GM19324 (cell line): Measurements from ENCODE around the gene ZBTB32.

Experiments
- ATAC-seq: cut with Tn5 transposase; IDR thresholded peaks from one replicate; pipeline ENCODE4 v1.9.1; 2021; ENCODE audit warnings: mild to moderate bottlenecking, moderate library complexity; ENCODE audit not compliant: unreplicated experiment, low FRiP score

The ZBTB32 gene

GRCh38 chr19:35748106-35749020, 44.0 kb downstream of the ZBTB32 start, which contains the start of gene LIN37:
Gene LIN37 (plus strand): TSS chr19:35748576. CDS start chr19:35748725, 149 bp downstream.
- peak; percentile 79 for ATAC-seq

DNA sequence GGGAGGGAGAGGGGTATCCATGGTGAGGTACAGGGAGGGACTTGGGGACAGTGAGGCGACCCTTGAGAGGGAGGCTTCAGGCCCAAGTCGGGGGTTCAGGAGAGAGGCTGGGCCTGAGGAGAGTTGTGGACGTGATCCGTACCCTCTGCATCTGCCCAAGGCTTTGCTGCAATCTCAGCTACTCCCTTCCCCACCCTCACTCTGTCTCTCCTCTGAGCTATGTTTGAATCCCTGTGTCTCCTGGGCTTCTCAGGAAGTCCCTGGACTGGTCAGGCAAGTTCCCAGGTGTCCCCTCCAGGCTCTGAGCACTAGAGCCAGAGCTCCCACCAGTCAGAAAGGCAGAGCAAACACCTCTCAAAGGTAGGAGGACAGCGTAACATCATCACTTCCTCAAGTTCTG, 45.8 kb downstream of the ZBTB32 start:
- no peak for ATAC-seq

- no peak for ATAC-seq
These were observed 47.7 kb downstream of the ZBTB32 start for GRCh38 chr19:35751839-35752745.

DNA sequence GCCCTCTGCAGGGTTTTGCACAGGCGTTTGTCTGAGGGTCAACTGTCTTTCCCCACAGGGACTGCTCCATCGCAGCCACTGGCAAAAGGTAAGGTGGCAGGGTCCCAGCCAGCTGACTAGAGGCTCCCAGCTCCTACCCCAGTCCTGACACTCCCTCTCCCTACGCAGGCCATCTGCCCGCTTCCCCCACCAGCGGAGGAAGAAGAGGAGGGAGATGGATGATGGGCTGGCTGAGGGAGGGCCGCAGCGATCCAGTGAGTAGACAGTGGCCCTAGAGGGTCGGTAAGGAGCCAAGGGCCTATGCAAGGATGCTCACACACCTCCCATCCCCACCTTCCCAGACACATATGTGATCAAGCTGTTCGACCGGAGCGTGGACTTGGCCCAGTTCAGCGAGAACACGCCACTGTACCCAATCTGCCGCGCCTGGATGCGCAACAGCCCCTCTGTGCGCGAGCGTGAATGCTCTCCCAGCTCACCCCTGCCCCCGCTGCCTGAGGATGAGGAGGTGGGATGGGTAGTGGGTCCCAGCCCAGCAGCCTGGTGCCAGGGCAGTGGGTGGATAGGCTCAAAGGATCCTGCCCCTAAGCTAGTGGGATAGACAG, 48.5 kb downstream of the ZBTB32 start:
- no peak for ATAC-seq

DNA sequence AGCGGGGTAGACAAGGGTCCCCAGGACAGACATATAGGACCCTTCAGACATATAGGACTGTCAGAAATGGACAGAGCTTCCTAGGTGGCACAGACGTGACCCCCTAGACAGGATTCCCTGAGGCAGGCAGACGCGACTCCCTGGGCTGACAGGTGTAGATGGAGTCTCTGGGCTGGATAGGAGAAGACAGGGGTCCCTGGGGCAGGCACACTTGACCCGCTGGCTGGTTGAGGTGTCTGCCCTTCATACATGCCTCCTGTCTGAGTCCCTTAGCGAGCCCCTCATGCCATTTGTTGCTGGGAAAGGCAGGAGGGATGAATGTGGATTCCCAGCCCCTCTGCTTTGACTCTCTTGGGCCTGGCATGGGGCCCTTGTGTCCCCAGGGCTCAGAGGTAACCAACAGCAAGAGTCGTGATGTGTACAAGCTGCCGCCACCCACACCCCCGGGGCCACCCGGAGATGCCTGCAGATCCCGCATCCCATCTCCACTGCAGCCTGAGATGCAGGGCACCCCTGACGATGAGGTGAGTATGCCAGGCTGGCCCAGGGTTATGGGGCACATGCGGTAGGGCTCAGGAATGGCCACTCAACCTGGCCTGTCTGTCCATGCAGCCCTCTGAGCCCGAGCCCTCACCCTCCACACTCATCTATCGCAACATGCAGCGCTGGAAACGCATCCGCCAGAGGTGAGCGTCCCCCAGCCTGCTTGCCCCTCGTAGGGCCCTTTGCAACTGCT, 49.4 kb downstream of the ZBTB32 start:
- ATAC-seq: no peak

- ATAC-seq: no peak
These were observed 50.2 kb downstream of the ZBTB32 start for GRCh38 chr19:35754370-35755130.

DNA sequence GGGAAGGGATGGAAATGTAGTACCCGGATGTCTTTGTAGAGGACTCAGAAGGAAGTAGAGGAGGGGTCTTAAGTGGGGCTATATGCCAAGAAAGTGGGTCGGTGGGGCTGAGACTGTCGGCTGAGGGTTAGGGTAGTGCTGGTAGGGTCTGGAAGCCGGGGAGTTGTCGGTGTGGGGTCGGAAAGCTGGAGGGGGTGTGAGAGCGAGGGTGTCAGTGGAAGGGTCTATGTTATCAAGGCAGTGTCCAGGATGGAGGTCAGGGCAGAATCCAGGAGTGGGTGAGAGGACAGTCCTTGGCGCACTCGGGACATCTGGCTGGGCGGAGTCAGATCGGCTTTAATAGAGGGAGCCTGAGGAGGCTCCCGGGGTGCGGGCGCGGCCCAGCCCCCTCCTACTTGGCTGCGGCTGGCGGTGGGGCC, 50.8 kb downstream of the ZBTB32 start:
- ATAC-seq: no peak

DNA sequence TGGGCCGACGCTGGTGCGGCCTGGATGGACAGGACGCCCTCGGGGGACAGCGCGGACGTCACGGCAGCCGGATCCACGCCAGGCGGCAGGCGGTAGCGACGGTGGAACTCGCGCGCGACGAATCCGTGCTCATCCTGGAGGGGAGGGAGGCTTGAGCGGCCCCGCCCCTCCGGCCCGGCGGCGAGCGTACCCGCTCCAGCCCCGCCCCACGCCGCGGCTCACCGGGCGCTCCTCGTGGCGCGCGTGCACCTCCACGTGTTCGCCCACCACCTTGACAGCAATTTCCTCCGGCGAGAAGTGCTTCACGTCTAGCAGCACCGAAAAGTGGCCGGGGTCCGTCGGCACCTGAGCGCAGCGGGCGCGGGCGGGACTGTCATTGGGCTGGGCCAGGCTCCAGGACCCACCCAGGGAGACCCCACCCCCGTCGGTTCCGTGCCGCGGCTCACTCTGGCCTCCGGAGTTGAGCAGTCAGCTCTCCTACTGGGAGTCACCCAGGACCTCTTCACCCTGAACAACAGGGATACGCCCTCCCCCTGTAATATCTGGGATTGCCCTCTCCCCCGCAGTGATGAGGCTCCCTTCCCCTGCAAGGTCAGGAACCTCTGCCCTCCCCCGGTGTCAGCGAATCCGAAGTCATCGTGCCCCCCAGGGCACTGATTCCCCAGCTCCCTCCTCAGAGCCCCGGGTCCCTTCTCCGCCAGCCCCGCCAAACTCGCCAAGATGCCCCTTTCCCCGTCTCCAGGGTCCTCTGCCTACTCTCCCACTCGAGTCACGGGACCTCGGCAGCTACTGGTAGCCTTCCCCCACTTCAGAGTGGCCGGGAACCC, 51.4 kb downstream of the ZBTB32 start:
- ATAC-seq: no peak

DNA sequence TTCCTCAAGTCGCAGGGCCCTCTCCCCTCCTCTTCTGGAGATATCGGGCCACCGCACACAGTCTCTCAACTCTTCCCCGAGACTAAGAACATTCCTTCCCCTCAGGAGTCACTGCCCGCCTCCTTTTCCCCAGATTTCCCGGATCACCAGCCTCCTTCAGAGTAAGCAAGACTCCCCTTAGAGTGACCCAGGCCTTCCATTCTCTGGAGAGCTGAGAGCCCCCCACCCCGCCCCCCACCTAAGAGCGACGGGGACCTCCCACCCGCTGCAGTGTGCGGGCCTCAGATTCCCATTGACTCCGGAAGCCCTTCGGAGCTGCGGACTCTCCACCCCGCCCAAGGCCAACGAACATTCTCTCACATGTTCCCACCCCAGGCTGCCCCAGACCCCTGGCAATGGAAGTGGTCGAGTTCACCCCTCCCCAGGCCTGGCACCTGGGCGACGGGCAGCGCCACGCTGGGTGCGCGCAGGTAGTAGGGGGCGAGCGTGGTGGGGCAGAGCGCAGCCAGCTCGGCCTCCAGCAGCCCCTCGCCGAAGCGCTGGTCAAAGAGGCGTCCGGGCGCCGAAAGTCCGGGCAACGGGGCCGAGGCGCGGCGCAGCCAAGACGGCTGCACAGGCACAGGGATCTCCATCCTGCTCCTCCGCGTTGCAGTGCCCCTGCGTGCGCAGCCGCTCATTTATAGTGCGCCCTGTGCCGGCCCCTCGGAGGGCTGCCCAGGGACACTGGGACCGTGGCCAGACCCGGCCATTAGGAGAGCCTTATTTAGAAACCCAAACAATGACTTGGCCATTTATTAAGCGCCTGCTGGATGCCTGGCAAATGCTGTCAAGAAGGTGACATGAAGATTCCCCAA, 52.2 kb downstream of the ZBTB32 start, which contains the start of gene HSPB6:
TSS of gene HSPB6 (minus strand) at position 653 of the 854 bp plus-strand sequence. CDS start at position 632, 21 bp downstream.
- ATAC-seq: no peak

DNA sequence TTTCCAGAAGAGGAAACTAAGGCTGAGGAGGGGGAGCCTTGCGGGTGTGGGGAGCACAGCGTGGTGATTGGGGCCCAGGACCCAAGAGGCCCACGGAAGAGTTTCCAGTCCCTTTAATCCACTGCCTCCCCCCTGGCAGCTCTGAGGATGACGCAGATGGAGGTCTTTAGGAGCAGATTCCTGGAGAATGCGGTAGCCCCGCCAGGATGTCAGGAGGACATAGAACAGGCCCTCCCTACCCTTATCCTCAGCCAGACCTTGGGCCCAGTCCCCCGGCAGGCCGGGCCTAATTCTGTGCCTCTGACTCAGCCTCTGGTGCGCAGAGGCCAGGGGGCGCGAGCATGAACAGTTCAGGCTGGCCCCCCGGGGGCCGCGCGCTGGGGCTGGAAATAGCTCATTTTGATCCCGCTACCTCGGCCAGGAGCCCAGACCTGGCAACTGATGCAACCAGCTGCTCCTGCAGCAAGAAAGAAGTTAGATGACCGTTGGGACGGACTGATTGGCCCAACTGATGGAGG, 52.9 kb downstream of the ZBTB32 start:
- ATAC-seq: no peak

- peak; percentile 94 for ATAC-seq
These were observed 53.6 kb downstream of the ZBTB32 start, which contains the start of gene PROSER3 for GRCh38 chr19:35757749-35758608. Gene PROSER3 (plus strand): TSS chr19:35758176. CDS start chr19:35758216, 40 bp downstream.

GRCh38 chr19:35759697-35760096, 55.3 kb downstream of the ZBTB32 start:
- no peak for ATAC-seq

DNA sequence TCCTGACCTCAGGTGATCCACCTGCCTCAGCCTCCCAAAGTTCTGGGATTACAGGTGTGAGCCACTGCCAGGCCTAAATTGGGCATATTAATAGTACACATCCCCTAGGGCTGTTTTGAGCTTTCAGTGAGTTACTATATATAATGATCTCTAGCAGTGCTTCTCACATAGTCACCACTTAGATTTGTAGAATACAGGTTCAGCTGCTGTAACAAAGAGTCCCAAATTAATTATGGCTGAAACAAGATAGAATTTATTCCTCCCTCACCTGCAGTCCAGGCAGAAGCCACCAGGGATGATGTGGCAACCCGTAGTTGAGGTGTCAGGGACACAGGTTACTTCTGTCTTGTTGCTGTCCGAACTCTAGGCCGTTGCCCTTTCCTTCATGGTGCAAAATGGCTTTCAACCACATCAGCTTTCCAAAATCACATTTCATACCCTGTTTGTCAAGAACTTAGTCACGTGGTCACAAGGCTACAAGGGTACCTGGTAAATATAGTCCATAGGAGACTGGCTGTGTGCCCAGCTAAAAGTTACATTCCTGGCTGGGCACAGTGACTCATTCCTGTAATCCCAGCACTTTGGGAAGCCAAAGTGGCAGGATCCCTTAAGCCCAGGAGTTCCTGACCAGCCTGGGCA, 56.5 kb downstream of the ZBTB32 start:
- no peak for ATAC-seq

DNA sequence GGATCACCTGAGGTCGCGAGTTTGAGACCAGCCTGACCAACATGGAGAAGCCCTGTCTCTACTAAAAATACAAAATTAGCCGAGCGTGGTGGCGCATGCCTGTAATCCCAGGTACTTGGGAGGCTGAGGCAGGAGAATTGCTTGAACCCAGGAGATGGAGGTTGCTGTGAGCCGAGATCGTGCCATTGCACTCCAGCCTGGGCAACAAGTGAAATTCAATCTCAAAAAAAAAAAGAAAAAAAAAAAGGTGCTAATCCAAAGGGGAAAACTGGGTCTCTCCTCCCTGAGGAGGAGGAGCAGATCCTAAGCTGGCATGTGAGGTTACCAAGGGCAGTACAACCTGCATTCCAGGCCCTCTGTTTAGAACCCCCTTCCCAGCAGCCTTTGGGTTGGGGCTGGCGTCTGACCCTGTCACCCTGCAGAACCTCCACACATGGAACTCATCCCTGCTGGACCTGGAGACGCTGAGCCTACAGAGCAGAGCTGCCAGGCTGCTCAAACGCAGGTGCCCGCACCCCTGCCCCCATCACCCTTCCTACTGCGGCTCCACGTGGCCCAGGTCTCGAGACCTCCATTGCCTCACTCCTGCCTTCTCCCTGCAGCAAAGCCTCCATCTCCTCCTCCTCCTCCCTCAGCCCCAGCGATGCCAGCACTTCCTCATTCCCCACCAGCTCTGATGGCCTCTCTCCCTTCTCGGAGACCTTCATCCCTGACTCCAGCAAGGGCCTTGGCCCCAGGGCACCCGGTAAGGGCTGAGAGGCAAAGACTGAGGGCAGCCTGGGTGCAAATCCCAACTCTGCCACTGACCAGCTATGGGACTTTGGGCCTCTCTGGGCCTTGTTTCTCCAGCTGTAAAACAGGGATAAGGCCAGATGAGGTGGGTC, 60.3 kb downstream of the ZBTB32 start:
- ATAC-seq: no peak
